ENCODE data around the gene XPO6. TPM values are rescaled to one million over a fixed set of nuclear protein-coding genes. Genes with fewer than 3 reads are reported as not detected.

XPO6 gene
- polyA plus RNA-seq, 1 donor from 2014 or later = 104 TPM

- Histone ChIP-seq H3K4me3 (ENCODE audit: low read length) (no peak overlapping the region), H2AFZ (ENCODE audit: low read depth, low read length) (no peak overlapping the region), H3K79me2 (replicated peaks; ENCODE audit: insufficient read depth, low read length) (peaks cover 64% of the 10 kb centered on the region), H3K9ac (ENCODE audit: low read length) (no peak overlapping the region), H4K20me1 (ENCODE audit: insufficient read depth) (peaks cover 30% of the 10 kb centered on the region), H3K27ac (ENCODE audit: low read length) (no peak overlapping the region), H3K4me2 (ENCODE audit: low read length) (no peak overlapping the region), H3K27me3 (ENCODE audit: insufficient read depth, low read depth, low read length) (no peaks in the 10 kb centered on the region), H3K9me2 (ENCODE audit: insufficient read depth, low read length) (no peaks in the 10 kb centered on the region), H3K9me3 (ENCODE audit: low read length) (no peaks in the 10 kb centered on the region), H3F3A (ENCODE audit: insufficient read depth, low read length, poor library complexity, severe bottlenecking) (no peaks in the 10 kb centered on the region), H3K36me3 (ENCODE audit: insufficient read depth, low read length) (no peaks in the 10 kb centered on the region)
- no peak for TF ChIP-seq MXI1 (conservative IDR thresholded peaks at IDR 0.05; ENCODE audit: poor library complexity, severe bottlenecking)
- TF ChIP-seq REST (IDR thresholded peaks at IDR 0.05; ENCODE audit: borderline replicate concordance) = no peak
- no peak for TF ChIP-seq EP300 (conservative IDR thresholded peaks at IDR 0.05; ENCODE audit: poor library complexity, severe bottlenecking)
- TF ChIP-seq SMC3 (conservative IDR thresholded peaks at IDR 0.05; ENCODE audit: poor library complexity) = no peak
- no peak for TF ChIP-seq RAD21 (conservative IDR thresholded peaks at IDR 0.05)
- TF ChIP-seq EZH2 (IDR thresholded peaks at IDR 0.05; ENCODE audit: borderline replicate concordance, insufficient read depth, low read length, poor library complexity, severe bottlenecking) = no peak
- TF ChIP-seq POLR2AphosphoS5 (IDR thresholded peaks at IDR 0.05) = no peak
- no peak for TF ChIP-seq CTCF (IDR thresholded peaks at IDR 0.05; ENCODE audit: poor library complexity, severe bottlenecking)
Measured at GRCh38 chr16:28205974-28206373, 5.8 kb downstream of the XPO6 start.

- no peaks in the 10 kb centered on the region for H3K9me3 ChIP-seq (ENCODE audit: low read length)
- no peaks in the 10 kb centered on the region for H3K36me3 ChIP-seq (ENCODE audit: insufficient read depth, low read length)
- no peak overlapping the region for H2AFZ ChIP-seq (ENCODE audit: low read depth, low read length)
- H3K4me3 ChIP-seq (ENCODE audit: low read length) = no peak overlapping the region
- no peaks in the 10 kb centered on the region for H3K9me2 ChIP-seq (ENCODE audit: insufficient read depth, low read length)
- peaks cover 57% of the 10 kb centered on the region for H3K79me2 ChIP-seq (replicated peaks; ENCODE audit: insufficient read depth, low read length)
- H4K20me1 ChIP-seq (ENCODE audit: insufficient read depth) = peaks cover 25% of the 10 kb centered on the region
- no peaks in the 10 kb centered on the region for H3F3A ChIP-seq (ENCODE audit: insufficient read depth, low read length, poor library complexity, severe bottlenecking)
- no peak for TF ChIP-seq CTCF (IDR thresholded peaks at IDR 0.05; ENCODE audit: poor library complexity, severe bottlenecking)
- TF ChIP-seq POLR2AphosphoS5 (IDR thresholded peaks at IDR 0.05) = no peak
- TF ChIP-seq MXI1 (conservative IDR thresholded peaks at IDR 0.05; ENCODE audit: poor library complexity, severe bottlenecking) = no peak
- TF ChIP-seq REST (IDR thresholded peaks at IDR 0.05; ENCODE audit: borderline replicate concordance) = no peak
- TF ChIP-seq RAD21 (conservative IDR thresholded peaks at IDR 0.05) = no peak
- H3K4me2 ChIP-seq (ENCODE audit: low read length) = no peak overlapping the region
- H3K27ac ChIP-seq (ENCODE audit: low read length) = no peak overlapping the region
- H3K27me3 ChIP-seq (ENCODE audit: insufficient read depth, low read depth, low read length) = no peaks in the 10 kb centered on the region
- H3K9ac ChIP-seq (ENCODE audit: low read length) = no peak overlapping the region
Measured at GRCh38 chr16:28205117-28205899, 6.5 kb downstream of the XPO6 start.
